ENCODE data around the gene ENKD1. TPM values are rescaled to one million over a fixed set of nuclear protein-coding genes. Genes with fewer than 3 reads are reported as not detected.

The ENKD1 gene
- total RNA-seq, 1 experiment from 2014 or later: 11.9 TPM

GRCh38 chr16:67659675-67660563 lies 6.6 kb downstream of the ENKD1 start, which contains the start of gene ACD (continued):
- TF ChIP-seq ZNF232 (CRISPR knock-in tag; IDR thresholded peaks at IDR 0.05) (0 out of 2 replicates have a peak, but pooled peaks have one; percentile 56), USF1 (CRISPR knock-in tag; IDR thresholded peaks at IDR 0.05) (no peak), GTF2I (CRISPR knock-in tag; conservative IDR thresholded peaks at IDR 0.05) (no peak), EMX1 (CRISPR knock-in tag; IDR thresholded peaks at IDR 0.05) (no peak), NFATC4 (CRISPR knock-in tag; IDR thresholded peaks at IDR 0.05) (no peak), ZNF416 (CRISPR knock-in tag; IDR thresholded peaks at IDR 0.05) (no peak), HMGA2 (CRISPR knock-in tag; IDR thresholded peaks at IDR 0.05) (no peak), ZNF425 (CRISPR knock-in tag; conservative IDR thresholded peaks at IDR 0.05) (no peak), MLX (CRISPR knock-in tag; IDR thresholded peaks at IDR 0.05) (no peak), CBFB (CRISPR knock-in tag; IDR thresholded peaks at IDR 0.05; ENCODE audit: low read depth) (no peak), ATF6 (CRISPR knock-in tag; IDR thresholded peaks at IDR 0.05) (0 out of 2 replicates have a peak, but pooled peaks have one; percentile 28), ZNF121 (CRISPR knock-in tag; IDR thresholded peaks at IDR 0.05) (no peak; the same call in 1 of the 2 replicates), SP1 (CRISPR knock-in tag; conservative IDR thresholded peaks at IDR 0.05) (peak; percentile 58), ELF4 (CRISPR knock-in tag; IDR thresholded peaks at IDR 0.05; ENCODE audit: low read depth) (no peak), CDX4 (CRISPR knock-in tag; IDR thresholded peaks at IDR 0.05; ENCODE audit: borderline replicate concordance) (no peak)

GRCh38 chr16:67658849-67659674 lies 7.5 kb downstream of the ENKD1 start:
- POLR2A ChIA-PET: no interaction called here
- Mint-ChIP-seq H3K4me1 (peaks cover 15% of the 10 kb centered on the region), H3K27ac (no peak overlapping the region)
- TF ChIP-seq TEAD1 (CRISPR knock-in tag; IDR thresholded peaks at IDR 0.05): no peak
- TF ChIP-seq PREB (CRISPR knock-in tag; IDR thresholded peaks at IDR 0.05; ENCODE audit: borderline replicate concordance): no peak
- no peak for TF ChIP-seq NR3C1 (CRISPR knock-in tag; conservative IDR thresholded peaks at IDR 0.05; ENCODE audit: low read depth)
- no peak for TF ChIP-seq ATF1 (CRISPR knock-in tag; IDR thresholded peaks at IDR 0.05)
- no peak for TF ChIP-seq ZNF317 (CRISPR knock-in tag; IDR thresholded peaks at IDR 0.05; ENCODE audit: borderline replicate concordance, low read depth)
- no peak for TF ChIP-seq ARID4B (CRISPR knock-in tag; IDR thresholded peaks at IDR 0.05; ENCODE audit: borderline replicate concordance)

More at GRCh38 chr16:67658849-67659674, 7.5 kb downstream of the ENKD1 start:
- CTCF ChIA-PET: interaction anchor here (0.9 to 10.3 kb wide), 7 partner anchors 13 to 268 kb away, joined by 3 to 137 read pairs (median 6); partner anchors contain the start of genes ATP6V0D1 and CARMIL2
- Mint-ChIP-seq H3K9me3 (no peaks in the 10 kb centered on the region), H3K36me3 (0 out of 2 replicates have a peak, but pooled peaks cover 4% of the 10 kb centered on the region), H3K27me3 (ENCODE audit: low read depth) (peaks cover 19% of the 10 kb centered on the region), H3K4me3 (peak overlapping the region; percentile 90)
- no peak for ATAC-seq
- no peak for DNase-seq (ENCODE audit: low spot score)

Measured in WTC11 (cell line).